Endothelial cell of umbilical vein (primary cell): ENCODE measurements around the gene AGBL4. TPM values are rescaled to one million over a fixed set of nuclear protein-coding genes. Genes with fewer than 3 reads are reported as not detected.

ENCODE experiments used
- BruUV-seq: library from RNA; stranded (reverse); fragments of 400-500 nt; replicated peaks from 2 replicates; lab custom pipeline; 2021; lab: Mats Ljungman, UMichigan
- CTCF ChIA-PET: fragments of 300-600, 350-600 bp; sonication (Branson Sonifier 250); formaldehyde crosslinking; loops from one replicate; lab custom pipeline; 2021; ENCODE audit warnings: antibody characterized with exemption, inconsistent platforms; lab: Charles Lee
- POLR2A ChIA-PET: fragments of 300-600, 350-600 bp; sonication (Branson Sonifier 250); formaldehyde crosslinking; loops from one replicate; lab custom pipeline; 2021; ENCODE audit warnings: antibody characterized with exemption, inconsistent platforms; lab: Charles Lee
- DNase-seq: peaks from one replicate; pipeline ENCODE4 v3.0.0-alpha.2; 2011; ENCODE audit warnings: low read depth, low spot score
- FAIRE-seq: peaks from 2 replicates; lab custom pipeline; 2011; peaks lifted over from hg19 to GRCh38; lab: Jason Lieb, UNC
- H2AFZ ChIP-seq: 2 replicates; pipeline ENCODE4 v1.6.0; 2012; ENCODE audit warnings: low read depth, low read length, control low read depth, inconsistent platforms
- H3K27ac ChIP-seq: 2 replicates; pipeline ENCODE4 v1.5.1; 2011; ENCODE audit warnings: low read depth, mild to moderate bottlenecking, control low read depth, low read length, moderate library complexity; ENCODE audit not compliant: insufficient read depth
- H3K27me3 ChIP-seq, 2 experiments: 2 replicates each; pipeline versions ENCODE4 v1.6.0 to v1.6.1; 2011; ENCODE audit warnings: low read length in 2 of 2, mixed read lengths in 1 of 2; ENCODE audit not compliant: control insufficient read depth in 2 of 2, insufficient read depth in 2 of 2
- H3K36me3 ChIP-seq, 2 experiments: 2 replicates in 1 of 2; 3 replicates in 1 of 2; pipeline ENCODE4 v1.5.1; 2011; ENCODE audit warnings: low read length in 2 of 2, mild to moderate bottlenecking in 1 of 2, moderate library complexity in 1 of 2; ENCODE audit not compliant: control insufficient read depth in 2 of 2, insufficient read depth in 2 of 2; ENCODE audit errors: extremely low read depth in 1 of 2
- H3K4me1 ChIP-seq: 3 replicates; pipeline ENCODE4 v1.5.1; 2011; ENCODE audit warnings: mild to moderate bottlenecking, low read length; ENCODE audit not compliant: control insufficient read depth, insufficient read depth; ENCODE audit errors: extremely low read depth
- H3K4me2 ChIP-seq: 2 replicates; pipeline ENCODE4 v1.6.1; 2011; ENCODE audit warnings: low read length, control low read depth, mixed read lengths; ENCODE audit not compliant: insufficient read depth
- H3K4me3 ChIP-seq, 3 experiments: fragments of 200-600 bp in 1 of 3; sonication (generic), shearing (Covaris generic) in 1 of 3; replicated peaks in 1 of 3; 2 replicates each; pipeline ENCODE4 v1.5.1; 2011 to 2016; ENCODE audit warnings: control low read depth in 3 of 3, low read length in 3 of 3, mild to moderate bottlenecking in 2 of 3, inconsistent platforms in 1 of 3, low read depth in 1 of 3, moderate library complexity in 1 of 3; ENCODE audit not compliant: insufficient read depth in 1 of 3
- H3K79me2 ChIP-seq: 2 replicates; pipeline ENCODE4 v1.6.0; 2012; ENCODE audit warnings: low read length, inconsistent platforms; ENCODE audit not compliant: control insufficient read depth, insufficient read depth
- H3K9ac ChIP-seq: replicated peaks from 2 replicates; pipeline ENCODE3; 2011; ENCODE audit warnings: low read length, control low read depth; ENCODE audit not compliant: insufficient read depth; ENCODE audit errors: extremely low read depth
- H3K9me1 ChIP-seq: replicated peaks from 3 replicates; pipeline ENCODE4 v1.6.0; 2011; ENCODE audit warnings: mild to moderate bottlenecking, low read length; ENCODE audit not compliant: control insufficient read depth, insufficient read depth; ENCODE audit errors: extremely low read depth
- H3K9me3 ChIP-seq: replicated peaks from 2 replicates; pipeline ENCODE4 v1.5.1; 2012; ENCODE audit warnings: low read length, inconsistent platforms; ENCODE audit not compliant: control insufficient read depth, insufficient read depth
- H4K20me1 ChIP-seq: replicated peaks from 2 replicates; pipeline ENCODE3; 2011; ENCODE audit warnings: mild to moderate bottlenecking, low read length; ENCODE audit not compliant: control insufficient read depth, insufficient read depth; ENCODE audit errors: extremely low read depth
- CTCF ChIP-seq, 2 donors: IDR thresholded peaks; 1 replicate in 1 of 2; 2 replicates in 1 of 2; pipeline ENCODE4 v1.5.1; 2011; ENCODE audit warnings: low read length in 2 of 2, mild to moderate bottlenecking in 2 of 2, moderate library complexity in 2 of 2, control low read depth in 1 of 2, inconsistent platforms in 1 of 2, low read depth in 1 of 2; ENCODE audit not compliant: insufficient read depth in 1 of 2; ENCODE audit errors: extremely low read depth in 1 of 2
- EZH2 ChIP-seq: IDR thresholded peaks from 2 replicates; pipeline ENCODE4 v1.6.1; 2012; ENCODE audit warnings: borderline replicate concordance, low read depth, mild to moderate bottlenecking, moderate library complexity, low read length, inconsistent platforms; ENCODE audit not compliant: severe bottlenecking
- GATA2 ChIP-seq: IDR thresholded peaks from 2 replicates; pipeline ENCODE4 v1.7.0; 2011; ENCODE audit warnings: low read depth, mild to moderate bottlenecking, moderate library complexity, mixed read lengths, low read length; ENCODE audit not compliant: insufficient read length, insufficient read depth
- JUN ChIP-seq: IDR thresholded peaks from 2 replicates; pipeline ENCODE4 v1.6.1; 2011; ENCODE audit warnings: borderline replicate concordance, low read depth; ENCODE audit not compliant: insufficient read length, insufficient read depth
- POLR2AphosphoS5 ChIP-seq: IDR thresholded peaks from 2 replicates; pipeline ENCODE4 v1.6.1; 2012; ENCODE audit warnings: low read depth, mild to moderate bottlenecking, control low read depth, low read length, moderate library complexity; ENCODE audit not compliant: insufficient read depth
- dilution Hi-C: fragments of 300-500 bp; cut with MboI; formaldehyde crosslinking; loops from one replicate; pipeline ENCODE4 v1.15.0; 2019; ENCODE audit warnings: low sequenced_read_pairs; ENCODE audit not compliant: extremely low pct_ligation_motif_present
- intact Hi-C: fragments of 100-400 bp; cut with micrococcal nuclease; formaldehyde crosslinking; loops from one replicate; pipeline ENCODE4 v1.10.0; 2022
- polyA plus RNA-seq, 4 experiments: library from polyadenylated mRNA; depleted of rRNA in 3 of 4; stranded (reverse) in 3 of 4; unstranded in 1 of 4; fragments of >200 nt; gene quantifications; 2 replicates each; pipeline versions ENCODE4 v1.2.1 to v1.2.3, GENCODE V29; 2011 to 2012; ENCODE audit warnings: missing spikeins in 1 of 4
- total RNA-seq: library from RNA; stranded (reverse); gene quantifications from 2 replicates; pipeline ENCODE4 v1.2.3, GENCODE V29; 2021

AGBL4 gene
- total and polyA plus RNA-seq, 2 donors (not counting 3 experiments of a cell fraction or from before 2014, with no cell fraction given) = not detected

DNA sequence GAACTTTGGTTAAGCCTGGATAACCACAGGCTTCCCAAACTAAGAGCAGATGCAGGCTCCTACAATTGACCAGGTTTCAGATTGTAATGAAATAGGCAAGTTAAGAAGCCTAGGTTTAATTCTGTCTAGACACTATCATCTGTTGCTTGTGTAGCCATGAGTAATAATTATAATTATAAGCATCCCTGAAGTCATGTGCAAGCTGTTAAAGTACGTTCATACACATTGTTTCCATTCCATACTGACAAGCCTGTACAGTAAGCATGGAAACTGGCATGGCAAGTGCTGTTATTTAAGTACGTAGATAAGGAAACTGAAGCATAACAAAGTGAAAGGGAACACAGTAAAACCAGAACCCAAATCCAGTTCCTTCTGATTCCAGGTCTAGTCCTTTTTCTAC lies 689.8 kb downstream of the AGBL4 start:
- no peaks in the 10 kb centered on the region for H4K20me1 ChIP-seq
- no peaks in the 10 kb centered on the region for H3K27me3 ChIP-seq
- no peak overlapping the region for H2AFZ ChIP-seq
- no peak overlapping the region for H3K27ac ChIP-seq
- H3K36me3 ChIP-seq = no peaks in the 10 kb centered on the region
- DNase-seq (no peak), FAIRE-seq (no peak)
- dilution Hi-C loops = no loop called here
- no peaks in the 10 kb centered on the region for H3K9me1 ChIP-seq
- H3K9me3 ChIP-seq = peaks cover 2% of the 10 kb centered on the region
- H3K4me1 ChIP-seq = no peaks in the 10 kb centered on the region
- H3K79me2 ChIP-seq = no peaks in the 10 kb centered on the region
- H3K9ac ChIP-seq = no peak overlapping the region
- no peak for TF ChIP-seq JUN
- TF ChIP-seq GATA2 = no peak
- no peak for TF ChIP-seq EZH2
- no peak for TF ChIP-seq CTCF (IDR thresholded peaks at IDR 0.05; ENCODE audit: extremely low read depth in 1 of 2, insufficient read depth in 1 of 2, low read depth in 1 of 2, low read length in 2 of 2)
- TF ChIP-seq POLR2AphosphoS5 = no peak
- H3K4me2 ChIP-seq = no peak overlapping the region
- ChIA-PET POLR2A (no interaction called here), CTCF (no interaction called here)
- H3K4me3 ChIP-seq = no peak overlapping the region
- BruUV-seq = no TSS peak
- intact Hi-C loops = no loop called here
